ENCODE results near the gene CUX1. TPM values are rescaled to one million over a fixed set of nuclear protein-coding genes. Genes with fewer than 3 reads are reported as not detected.

Gene CUX1
- total RNA-seq, 1 experiment from 2014 or later = 116 TPM

- peaks cover 50% of the 10 kb centered on the region for H3K4me1 Mint-ChIP-seq (ENCODE audit: low read depth, unreplicated experiment)
- POLR2A ChIA-PET = no interaction called here
- peak overlapping the region; percentile 99 for H3K27ac Mint-ChIP-seq (ENCODE audit: unreplicated experiment)
Observed at GRCh38 chr7:102093599-102094315, 276.3 kb downstream of the CUX1 start.

GRCh38 chr7:102094316-102094650 is 276.9 kb downstream of the CUX1 start:
- Histone ChIP-seq H3K9me3 (no peaks in the 10 kb centered on the region), H3K27me3 (replicated peaks; ENCODE audit: control insufficient read depth, insufficient read depth, low read length) (no peaks in the 10 kb centered on the region), H3K4me1 (peaks cover 69% of the 10 kb centered on the region), H3K4me3 (ENCODE audit: low read depth, low read length) (no peak overlapping the region), H3K36me3 (ENCODE audit: control insufficient read depth, insufficient read depth, low read length) (no peaks in the 10 kb centered on the region; the same call in none of the 2 replicates)
- no TSS peak for BruUV-seq (replicated peaks)
- TF ChIP-seq CTCF (IDR thresholded peaks at IDR 0.05; ENCODE audit: insufficient read depth in 1 of 2, low read depth in 1 of 2, low read length in 1 of 2, severe bottlenecking in 1 of 2, unreplicated experiment in 1 of 2) = no peak
- DNase-seq = no peak
- Mint-ChIP-seq H3K27ac (ENCODE audit: unreplicated experiment) (peak overlapping the region; percentile 99), H3K9me3 (ENCODE audit: unreplicated experiment) (peaks cover 3% of the 10 kb centered on the region), H3K27me3 (ENCODE audit: insufficient read depth, unreplicated experiment) (no peaks in the 10 kb centered on the region), H3K4me3 (ENCODE audit: unreplicated experiment) (peak overlapping the region; percentile 49), H3K36me3 (ENCODE audit: insufficient read depth, unreplicated experiment) (peaks cover 88% of the 10 kb centered on the region), H3K4me1 (ENCODE audit: low read depth, unreplicated experiment) (peaks cover 44% of the 10 kb centered on the region)
- intact Hi-C loops (cut with micrococcal nuclease; ENCODE audit: unreplicated experiment) = no loop called here
- POLR2A ChIA-PET = no interaction called here
- CTCF ChIA-PET = no interaction called here

More at GRCh38 chr7:102093599-102094315, 276.3 kb downstream of the CUX1 start:
- DNase-seq = no peak
- H3K4me3 Mint-ChIP-seq (ENCODE audit: unreplicated experiment) = no peak overlapping the region
- TF ChIP-seq CTCF (IDR thresholded peaks at IDR 0.05; ENCODE audit: insufficient read depth in 1 of 2, low read depth in 1 of 2, low read length in 1 of 2, severe bottlenecking in 1 of 2, unreplicated experiment in 1 of 2) = no peak
- no TSS peak for BruUV-seq (replicated peaks)
- H3K36me3 Mint-ChIP-seq (ENCODE audit: insufficient read depth, unreplicated experiment) = peaks cover 88% of the 10 kb centered on the region
- intact Hi-C loops (cut with micrococcal nuclease; ENCODE audit: unreplicated experiment) = no loop called here
- Histone ChIP-seq H3K27me3 (replicated peaks; ENCODE audit: control insufficient read depth, insufficient read depth, low read length) (no peaks in the 10 kb centered on the region), H3K9me3 (0 out of 2 replicates have a peak, but pooled peaks cover 4% of the 10 kb centered on the region), H3K4me3 (ENCODE audit: low read depth, low read length) (no peak overlapping the region), H3K36me3 (ENCODE audit: control insufficient read depth, insufficient read depth, low read length) (no peaks in the 10 kb centered on the region; the same call in none of the 2 replicates), H3K4me1 (peaks cover 64% of the 10 kb centered on the region)
- CTCF ChIA-PET = no interaction called here
- H3K27me3 Mint-ChIP-seq (ENCODE audit: insufficient read depth, unreplicated experiment) = no peaks in the 10 kb centered on the region
- H3K9me3 Mint-ChIP-seq (ENCODE audit: unreplicated experiment) = peaks cover 8% of the 10 kb centered on the region

- H3K27me3 Mint-ChIP-seq (ENCODE audit: insufficient read depth, unreplicated experiment) = no peaks in the 10 kb centered on the region
- no peak for TF ChIP-seq CTCF (IDR thresholded peaks at IDR 0.05; ENCODE audit: insufficient read depth in 1 of 2, low read depth in 1 of 2, low read length in 1 of 2, severe bottlenecking in 1 of 2, unreplicated experiment in 1 of 2)
- BruUV-seq (replicated peaks) = no TSS peak
- ChIA-PET POLR2A (no interaction called here), CTCF (no interaction called here)
- peak overlapping the region; percentile 99 for H3K27ac Mint-ChIP-seq (ENCODE audit: unreplicated experiment)
- H3K9me3 Mint-ChIP-seq (ENCODE audit: unreplicated experiment) = no peaks in the 10 kb centered on the region
- H3K4me3 Mint-ChIP-seq (ENCODE audit: unreplicated experiment) = no peak overlapping the region
- peaks cover 84% of the 10 kb centered on the region for H3K36me3 Mint-ChIP-seq (ENCODE audit: insufficient read depth, unreplicated experiment)
- no peak for DNase-seq
- Histone ChIP-seq H3K36me3 (ENCODE audit: control insufficient read depth, insufficient read depth, low read length) (no peaks in the 10 kb centered on the region; the same call in none of the 2 replicates), H3K4me3 (ENCODE audit: low read depth, low read length) (no peak overlapping the region), H3K27me3 (replicated peaks; ENCODE audit: control insufficient read depth, insufficient read depth, low read length) (no peaks in the 10 kb centered on the region), H3K9me3 (no peaks in the 10 kb centered on the region), H3K4me1 (peaks cover 73% of the 10 kb centered on the region)
- intact Hi-C loops (cut with micrococcal nuclease; ENCODE audit: unreplicated experiment) = loop anchor here (5.0 kb wide), 3 partner anchors 33 to 278 kb away; partner anchors contain the start of gene CUX1
- peaks cover 38% of the 10 kb centered on the region for H3K4me1 Mint-ChIP-seq (ENCODE audit: low read depth, unreplicated experiment)
Observed at GRCh38 chr7:102095321-102096011, 278.0 kb downstream of the CUX1 start.

Data from Caco-2 (cell line).